ENCODE measurements around the gene ITGB8. TPM values are rescaled to one million over a fixed set of nuclear protein-coding genes. Genes with fewer than 3 reads are reported as not detected.
A peak's percentile ranks its signal among the peaks of the same experiment; 100 is the strongest.

The ITGB8 gene
- total RNA-seq, 3 donors from 2014 or later = 9.3 to 11.6 (median 10.8) TPM

DNA sequence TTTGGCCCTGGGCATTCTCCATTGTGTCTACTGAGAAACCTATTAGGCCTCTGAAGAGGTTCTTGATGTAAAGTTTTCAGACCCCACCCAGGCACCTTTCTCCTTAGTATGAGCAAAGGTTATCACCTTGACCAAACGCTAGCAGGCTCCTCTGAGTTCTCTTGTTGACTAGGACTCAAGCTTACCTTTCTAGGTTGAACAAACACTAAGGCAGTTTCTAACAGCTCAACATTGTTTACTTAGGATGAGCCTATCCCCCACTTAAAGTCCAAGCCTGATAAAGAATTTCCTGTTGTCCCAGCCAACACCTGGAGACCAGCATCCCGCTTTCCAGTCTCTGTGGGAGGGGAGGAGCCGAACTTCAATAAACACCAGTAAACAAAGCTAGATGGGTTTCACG is 26.3 kb upstream of the ITGB8 start:
- intact Hi-C loops (cut with DNase I, micrococcal nuclease) = loop anchor here in 1 of 2 donors (10.0 kb wide), 1 partner anchor 90 kb away; the partner anchor contains the start of gene MACC1
- peaks cover 10% of the 10 kb centered on the region for H3K4me1 ChIP-seq (ENCODE audit: low read depth)
- no peaks in the 10 kb centered on the region for H3K36me3 ChIP-seq (ENCODE audit: low read depth)
- DNase-seq (peak in 2 of 3 donors; percentile 27 to 62), ATAC-seq (peak; percentile 94)
- H3K4me3 ChIP-seq = no peak overlapping the region
- TF ChIP-seq, protein P1, sequence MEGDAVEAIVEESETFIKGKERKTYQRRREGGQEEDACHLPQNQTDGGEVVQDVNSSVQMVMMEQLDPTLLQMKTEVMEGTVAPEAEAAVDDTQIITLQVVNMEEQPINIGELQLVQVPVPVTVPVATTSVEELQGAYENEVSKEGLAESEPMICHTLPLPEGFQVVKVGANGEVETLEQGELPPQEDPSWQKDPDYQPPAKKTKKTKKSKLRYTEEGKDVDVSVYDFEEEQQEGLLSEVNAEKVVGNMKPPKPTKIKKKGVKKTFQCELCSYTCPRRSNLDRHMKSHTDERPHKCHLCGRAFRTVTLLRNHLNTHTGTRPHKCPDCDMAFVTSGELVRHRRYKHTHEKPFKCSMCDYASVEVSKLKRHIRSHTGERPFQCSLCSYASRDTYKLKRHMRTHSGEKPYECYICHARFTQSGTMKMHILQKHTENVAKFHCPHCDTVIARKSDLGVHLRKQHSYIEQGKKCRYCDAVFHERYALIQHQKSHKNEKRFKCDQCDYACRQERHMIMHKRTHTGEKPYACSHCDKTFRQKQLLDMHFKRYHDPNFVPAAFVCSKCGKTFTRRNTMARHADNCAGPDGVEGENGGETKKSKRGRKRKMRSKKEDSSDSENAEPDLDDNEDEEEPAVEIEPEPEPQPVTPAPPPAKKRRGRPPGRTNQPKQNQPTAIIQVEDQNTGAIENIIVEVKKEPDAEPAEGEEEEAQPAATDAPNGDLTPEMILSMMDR (IDR thresholded peaks at IDR 0.05) = no peak
- H3K9me3 ChIP-seq = no peaks in the 10 kb centered on the region

DNA sequence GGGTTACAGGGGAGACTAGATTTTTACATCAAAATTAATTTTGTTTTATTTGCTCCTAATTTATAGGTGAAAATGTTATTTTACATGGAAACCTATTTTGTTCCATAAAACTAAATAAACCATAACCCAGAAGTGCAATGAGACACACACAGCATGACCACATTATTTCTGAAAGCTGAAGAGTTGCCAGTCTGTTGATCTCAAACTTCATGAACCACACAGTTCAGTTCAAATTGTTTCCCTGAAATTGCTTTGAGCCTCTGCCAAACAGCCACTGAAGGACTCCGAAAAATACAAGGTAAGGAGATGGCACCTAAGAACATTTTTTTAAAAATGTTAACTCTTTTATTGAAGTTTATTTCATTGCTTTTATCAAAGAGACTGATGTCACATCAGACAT is 25.0 kb upstream of the ITGB8 start:
- TF ChIP-seq, protein P1 (IDR thresholded peaks at IDR 0.05) = no peak
- no peak overlapping the region for H3K4me3 ChIP-seq
- no peaks in the 10 kb centered on the region for H3K9me3 ChIP-seq
- intact Hi-C loops (cut with DNase I, micrococcal nuclease) = loop anchor here in 1 of 2 donors (10.0 kb wide), 1 partner anchor 91 kb away; the partner anchor contains the start of gene MACC1
- H3K36me3 ChIP-seq (ENCODE audit: low read depth) = no peaks in the 10 kb centered on the region
- peaks cover 10% of the 10 kb centered on the region for H3K4me1 ChIP-seq (ENCODE audit: low read depth)
- no peak for ATAC-seq
- DNase-seq = no peak

DNA sequence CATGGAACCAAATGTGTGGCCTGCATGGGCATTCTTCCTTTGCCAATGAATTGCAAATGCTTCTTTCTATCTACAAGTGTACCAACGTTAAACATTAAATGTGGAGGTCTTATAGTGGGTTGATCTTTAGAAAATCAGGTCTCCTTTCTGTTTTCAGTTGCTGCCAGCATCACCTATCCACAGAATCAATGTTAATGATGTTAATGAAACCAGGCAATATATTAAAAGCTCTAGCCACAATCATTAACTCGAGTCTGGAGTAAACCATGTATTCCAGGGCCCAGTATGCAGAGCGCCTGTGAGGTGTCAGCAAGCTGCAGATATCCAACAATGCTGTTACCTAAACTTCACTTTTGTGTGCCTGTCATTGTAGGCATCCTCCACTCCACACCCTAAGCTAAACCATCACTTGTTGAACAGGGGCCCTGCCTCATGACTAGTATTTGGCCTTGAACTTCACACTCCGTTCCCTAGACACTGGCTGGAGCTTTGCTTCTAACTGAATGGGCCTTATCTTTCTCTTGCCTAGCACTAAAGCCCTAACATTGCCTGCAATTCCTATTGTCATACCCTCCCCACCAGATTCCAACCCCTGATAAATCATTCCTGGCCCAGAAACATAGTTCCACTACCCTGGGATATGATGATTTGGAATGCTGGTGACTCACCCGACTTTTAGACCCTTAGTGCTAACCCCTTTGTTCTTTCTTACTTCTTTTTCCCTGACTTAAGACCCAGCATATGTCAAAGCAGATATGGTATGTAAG is 24.3 kb upstream of the ITGB8 start:
- Histone ChIP-seq H3K4me3 (no peak overlapping the region), H3K4me1 (ENCODE audit: low read depth) (peaks cover 10% of the 10 kb centered on the region), H3K9me3 (no peaks in the 10 kb centered on the region), H3K36me3 (ENCODE audit: low read depth) (no peaks in the 10 kb centered on the region)
- intact Hi-C loops (cut with DNase I, micrococcal nuclease) = loop anchor here in 1 of 2 donors (10.0 kb wide), 1 partner anchor 92 kb away; the partner anchor contains the start of gene MACC1
- ATAC-seq (no peak), DNase-seq (no peak)
- TF ChIP-seq, protein P1 (IDR thresholded peaks at IDR 0.05) = no peak

- peaks cover 10% of the 10 kb centered on the region for H3K4me1 ChIP-seq (ENCODE audit: low read depth)
- no peak for DNase-seq
- H3K36me3 ChIP-seq (ENCODE audit: low read depth) = no peaks in the 10 kb centered on the region
- ATAC-seq = peak; percentile 67
- TF ChIP-seq, protein P1 (IDR thresholded peaks at IDR 0.05) = no peak
- no peaks in the 10 kb centered on the region for H3K9me3 ChIP-seq
- intact Hi-C loops (cut with DNase I, micrococcal nuclease) = loop anchor here in 1 of 2 donors (10.0 kb wide), 1 partner anchor 92 kb away; the partner anchor contains the start of gene MACC1
- H3K4me3 ChIP-seq = no peak overlapping the region
These were observed 23.6 kb upstream of the ITGB8 start for GRCh38 chr7:20307119-20307518.

- TF ChIP-seq, protein P1 (IDR thresholded peaks at IDR 0.05) = no peak
- DNase-seq (no peak), ATAC-seq (no peak)
- peaks cover 10% of the 10 kb centered on the region for H3K4me1 ChIP-seq (ENCODE audit: low read depth)
- no peaks in the 10 kb centered on the region for H3K36me3 ChIP-seq (ENCODE audit: low read depth)
- intact Hi-C loops (cut with DNase I, micrococcal nuclease) = loop anchor here in 1 of 2 donors (10.0 kb wide), 1 partner anchor 93 kb away; the partner anchor contains the start of gene MACC1
- no peaks in the 10 kb centered on the region for H3K9me3 ChIP-seq
- no peak overlapping the region for H3K4me3 ChIP-seq
These were observed 22.8 kb upstream of the ITGB8 start for GRCh38 chr7:20307901-20308300.
